Measurements from ENCODE around the gene TAF1C. TPM values are rescaled to one million over a fixed set of nuclear protein-coding genes. Genes with fewer than 3 reads are reported as not detected.

The TAF1C gene
- total and polyA plus RNA-seq, 2 donors (not counting 3 experiments of a cell fraction or from before 2014, with no cell fraction given), result 57.2 to 77.6 TPM

DNA sequence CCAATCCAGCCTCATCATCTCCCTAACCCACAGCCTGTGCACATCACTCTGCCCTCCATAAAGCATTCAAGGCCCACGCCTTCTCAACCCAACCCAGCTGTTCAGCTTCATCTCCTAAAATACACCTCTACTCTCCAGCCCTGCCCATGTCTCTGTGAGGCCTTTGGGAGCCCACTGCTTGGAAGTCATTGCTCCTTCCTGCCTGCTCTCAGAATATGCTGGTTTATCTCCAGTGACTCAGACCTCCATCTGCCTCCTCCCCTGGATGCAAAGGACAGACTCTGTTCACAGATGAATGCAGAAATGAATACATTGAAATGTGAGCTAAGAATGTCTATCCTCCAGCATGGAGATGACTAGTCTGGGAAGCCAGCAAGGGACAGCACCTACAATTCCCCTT, 34.0 kb upstream of the TAF1C start:
- TF ChIP-seq JUN (IDR thresholded peaks at IDR 0.05; ENCODE audit: borderline replicate concordance, insufficient read depth, insufficient read length, low read depth), result no peak
- TF ChIP-seq MYC (IDR thresholded peaks at IDR 0.05; ENCODE audit: low read depth, low read length), result no peak
- TF ChIP-seq, protein P1, sequence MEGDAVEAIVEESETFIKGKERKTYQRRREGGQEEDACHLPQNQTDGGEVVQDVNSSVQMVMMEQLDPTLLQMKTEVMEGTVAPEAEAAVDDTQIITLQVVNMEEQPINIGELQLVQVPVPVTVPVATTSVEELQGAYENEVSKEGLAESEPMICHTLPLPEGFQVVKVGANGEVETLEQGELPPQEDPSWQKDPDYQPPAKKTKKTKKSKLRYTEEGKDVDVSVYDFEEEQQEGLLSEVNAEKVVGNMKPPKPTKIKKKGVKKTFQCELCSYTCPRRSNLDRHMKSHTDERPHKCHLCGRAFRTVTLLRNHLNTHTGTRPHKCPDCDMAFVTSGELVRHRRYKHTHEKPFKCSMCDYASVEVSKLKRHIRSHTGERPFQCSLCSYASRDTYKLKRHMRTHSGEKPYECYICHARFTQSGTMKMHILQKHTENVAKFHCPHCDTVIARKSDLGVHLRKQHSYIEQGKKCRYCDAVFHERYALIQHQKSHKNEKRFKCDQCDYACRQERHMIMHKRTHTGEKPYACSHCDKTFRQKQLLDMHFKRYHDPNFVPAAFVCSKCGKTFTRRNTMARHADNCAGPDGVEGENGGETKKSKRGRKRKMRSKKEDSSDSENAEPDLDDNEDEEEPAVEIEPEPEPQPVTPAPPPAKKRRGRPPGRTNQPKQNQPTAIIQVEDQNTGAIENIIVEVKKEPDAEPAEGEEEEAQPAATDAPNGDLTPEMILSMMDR (IDR thresholded peaks at IDR 0.05; ENCODE audit: extremely low read depth in 1 of 2, insufficient read depth in 1 of 2, low read depth in 1 of 2, low read length in 2 of 2), result no peak
- no peak for TF ChIP-seq EZH2 (IDR thresholded peaks at IDR 0.05; ENCODE audit: borderline replicate concordance, low read depth, low read length, severe bottlenecking)
- no peak for TF ChIP-seq POLR2AphosphoS5 (IDR thresholded peaks at IDR 0.05; ENCODE audit: insufficient read depth, low read depth, low read length)
- TF ChIP-seq FOS (IDR thresholded peaks at IDR 0.05; ENCODE audit: borderline replicate concordance, insufficient read depth, low read length), result no peak
- no peak for TF ChIP-seq POLR2A (IDR thresholded peaks at IDR 0.05; ENCODE audit: low read depth, low read length)
- TF ChIP-seq GATA2 (IDR thresholded peaks at IDR 0.05; ENCODE audit: insufficient read depth, insufficient read length, low read depth, low read length), result no peak
- no peak for TF ChIP-seq MAX (IDR thresholded peaks at IDR 0.05; ENCODE audit: insufficient read depth, insufficient read length)
- FAIRE-seq, result no peak
- Histone ChIP-seq H3K4me3 (replicated peaks in 1 of 3; ENCODE audit: insufficient read depth in 1 of 3, low read depth in 1 of 3, low read length in 3 of 3) (no peak overlapping the region), H3K79me2 (ENCODE audit: control insufficient read depth, insufficient read depth, low read length) (no peaks in the 10 kb centered on the region), H3K27ac (ENCODE audit: insufficient read depth, low read depth, low read length) (no peak overlapping the region), H3K4me2 (ENCODE audit: insufficient read depth, low read length) (no peak overlapping the region), H3K9me3 (replicated peaks; ENCODE audit: control insufficient read depth, insufficient read depth, low read length) (no peaks in the 10 kb centered on the region), H3K4me1 (ENCODE audit: control insufficient read depth, extremely low read depth, insufficient read depth, low read length) (no peaks in the 10 kb centered on the region), H4K20me1 (replicated peaks; ENCODE audit: control insufficient read depth, extremely low read depth, insufficient read depth, low read length) (no peaks in the 10 kb centered on the region), H3K9ac (replicated peaks; ENCODE audit: extremely low read depth, insufficient read depth, low read length) (no peak overlapping the region), H3K27me3 (ENCODE audit: control insufficient read depth in 2 of 2, insufficient read depth in 2 of 2, low read length in 2 of 2) (peaks cover 0 to 4% of the 10 kb centered on the region in 2 experiments), H2AFZ (ENCODE audit: low read depth, low read length) (no peak overlapping the region), H3K36me3 (ENCODE audit: control insufficient read depth in 2 of 2, extremely low read depth in 1 of 2, insufficient read depth in 2 of 2, low read length in 2 of 2) (no peaks in the 10 kb centered on the region), H3K9me1 (replicated peaks; ENCODE audit: control insufficient read depth, extremely low read depth, insufficient read depth, low read length) (no peaks in the 10 kb centered on the region)
- POLR2A ChIA-PET, result no interaction called here
- intact Hi-C loops (cut with micrococcal nuclease) (no loop called here), dilution Hi-C loops (cut with MboI; ENCODE audit: extremely low pct_ligation_motif_present, low sequenced_read_pairs) (no loop called here)
- CTCF ChIA-PET, result no interaction called here
- no TSS peak for BruUV-seq (replicated peaks)
- no peak for DNase-seq (ENCODE audit: low read depth, low spot score)

Measured in endothelial cell of umbilical vein (primary cell).